Immature natural killer cell (primary cell): ENCODE results near the gene SORL1. TPM values are rescaled to one million over a fixed set of nuclear protein-coding genes. Genes with fewer than 3 reads are reported as not detected.

ENCODE experiments used
- DNase-seq, 3 donors: peaks; one replicate each; pipeline ENCODE4 v3.0.0; 2022; ENCODE audit warnings: mixed read lengths in 1 of 3
- H3K27ac Mint-ChIP-seq, 6 donors: one replicate each; pipeline ENCODE4 v1.8.0; 2020; ENCODE audit warnings: mixed read lengths in 6 of 6, mild to moderate bottlenecking in 5 of 6, inconsistent platforms in 4 of 6, moderate library complexity in 3 of 6
- H3K27me3 Mint-ChIP-seq, 3 donors: one replicate each; pipeline ENCODE4 v1.8.0; 2020 to 2021; ENCODE audit warnings: low read depth in 3 of 3, mild to moderate bottlenecking in 3 of 3, mixed read lengths in 3 of 3, moderate library complexity in 3 of 3, inconsistent platforms in 1 of 3
- H3K36me3 Mint-ChIP-seq, 3 donors: one replicate each; pipeline ENCODE4 v1.8.0; 2020; ENCODE audit warnings: mixed read lengths in 3 of 3, inconsistent platforms in 2 of 3, mild to moderate bottlenecking in 2 of 3
- H3K4me1 Mint-ChIP-seq, 2 donors: one replicate each; pipeline ENCODE4 v1.8.0; 2020; ENCODE audit warnings: inconsistent platforms in 2 of 2, mild to moderate bottlenecking in 2 of 2, mixed read lengths in 2 of 2, moderate library complexity in 1 of 2
- H3K4me3 Mint-ChIP-seq, 5 donors: one replicate each; pipeline ENCODE4 v1.8.0; 2020; ENCODE audit warnings: mild to moderate bottlenecking in 5 of 5, mixed read lengths in 5 of 5, inconsistent platforms in 3 of 5, moderate library complexity in 3 of 5
- H3K9me3 Mint-ChIP-seq, 6 donors: one replicate each; pipeline ENCODE4 v1.8.0; 2020; ENCODE audit warnings: mild to moderate bottlenecking in 6 of 6, mixed read lengths in 6 of 6, inconsistent platforms in 4 of 6, moderate library complexity in 3 of 6
- polyA plus RNA-seq, 3 donors: library from polyadenylated mRNA; unstranded; fragments of 300-500 nt; fragmentation: Illumina TruSeq; gene quantifications; one replicate each; pipeline ENCODE4 v1.2.3, GENCODE V29; 2021

Gene SORL1
- polyA plus RNA-seq, 3 donors from 2014 or later: 125 to 281 (median 189) TPM

GRCh38 chr11:121659811-121660210 is 207.7 kb downstream of the SORL1 start:
- Mint-ChIP-seq H3K27me3 (peaks cover 0 to 1% (median 0%) of the 10 kb centered on the region in 3 donors), H3K4me3 (no peak overlapping the region), H3K9me3 (no peaks in the 10 kb centered on the region), H3K36me3 (peaks cover 0 to 21% (median 0%) of the 10 kb centered on the region in 3 donors), H3K4me1 (peaks cover 14 to 16% of the 10 kb centered on the region in 2 donors), H3K27ac (no peak overlapping the region)
- no peak for DNase-seq

GRCh38 chr11:121661880-121662486 is 209.9 kb downstream of the SORL1 start:
- DNase-seq: no peak
- H3K9me3 Mint-ChIP-seq: no peaks in the 10 kb centered on the region
- no peak overlapping the region for H3K4me3 Mint-ChIP-seq
- no peaks in the 10 kb centered on the region for H3K4me1 Mint-ChIP-seq
- H3K27me3 Mint-ChIP-seq: no peaks in the 10 kb centered on the region
- peaks cover 0 to 22% (median 5%) of the 10 kb centered on the region in 3 donors for H3K36me3 Mint-ChIP-seq
- H3K27ac Mint-ChIP-seq: no peak overlapping the region

GRCh38 chr11:121664144-121664543 is 212.0 kb downstream of the SORL1 start:
- no peak for DNase-seq
- Mint-ChIP-seq H3K27ac (peak overlapping the region in 1 of 6 donors; percentile 22), H3K36me3 (peaks cover 5 to 22% (median 6%) of the 10 kb centered on the region in 3 donors), H3K4me3 (no peak overlapping the region), H3K27me3 (peaks cover 0 to 1% (median 0%) of the 10 kb centered on the region in 3 donors), H3K4me1 (no peaks in the 10 kb centered on the region), H3K9me3 (no peaks in the 10 kb centered on the region)

- peaks cover 5 to 14% (median 6%) of the 10 kb centered on the region in 3 donors for H3K36me3 Mint-ChIP-seq
- no peaks in the 10 kb centered on the region for H3K4me1 Mint-ChIP-seq
- peaks cover 0 to 1% (median 1%) of the 10 kb centered on the region in 3 donors for H3K27me3 Mint-ChIP-seq
- H3K9me3 Mint-ChIP-seq: no peaks in the 10 kb centered on the region
- no peak overlapping the region for H3K4me3 Mint-ChIP-seq
- no peak overlapping the region for H3K27ac Mint-ChIP-seq
- no peak for DNase-seq
These were observed 213.2 kb downstream of the SORL1 start for GRCh38 chr11:121665206-121665838.

- Mint-ChIP-seq H3K36me3 (peaks cover 5 to 13% (median 6%) of the 10 kb centered on the region in 3 donors), H3K27me3 (peaks cover 0 to 1% (median 1%) of the 10 kb centered on the region in 3 donors), H3K4me1 (no peaks in the 10 kb centered on the region), H3K9me3 (no peaks in the 10 kb centered on the region), H3K27ac (no peak overlapping the region), H3K4me3 (no peak overlapping the region)
- no peak for DNase-seq
These were observed 215.7 kb downstream of the SORL1 start for GRCh38 chr11:121667836-121668235.

- peaks cover 0 to 1% (median 1%) of the 10 kb centered on the region in 3 donors for H3K27me3 Mint-ChIP-seq
- H3K27ac Mint-ChIP-seq: no peak overlapping the region
- no peak overlapping the region for H3K4me3 Mint-ChIP-seq
- no peaks in the 10 kb centered on the region for H3K4me1 Mint-ChIP-seq
- no peaks in the 10 kb centered on the region for H3K9me3 Mint-ChIP-seq
- H3K36me3 Mint-ChIP-seq: peaks cover 5 to 12% (median 6%) of the 10 kb centered on the region in 3 donors
- DNase-seq: no peak
These were observed 217.3 kb downstream of the SORL1 start for GRCh38 chr11:121669422-121669821.

- Mint-ChIP-seq H3K27ac (no peak overlapping the region), H3K27me3 (peaks cover 0 to 1% (median 1%) of the 10 kb centered on the region in 3 donors), H3K4me1 (no peaks in the 10 kb centered on the region), H3K36me3 (peaks cover 5 to 11% (median 6%) of the 10 kb centered on the region in 3 donors), H3K4me3 (no peak overlapping the region), H3K9me3 (no peaks in the 10 kb centered on the region)
- DNase-seq: no peak
These were observed 218.2 kb downstream of the SORL1 start for GRCh38 chr11:121670266-121670665.

- Mint-ChIP-seq H3K9me3 (no peaks in the 10 kb centered on the region), H3K4me3 (no peak overlapping the region), H3K27me3 (peaks cover 0 to 1% (median 1%) of the 10 kb centered on the region in 3 donors), H3K27ac (no peak overlapping the region), H3K36me3 (peaks cover 5 to 11% (median 6%) of the 10 kb centered on the region in 3 donors), H3K4me1 (no peaks in the 10 kb centered on the region)
- no peak for DNase-seq
These were observed 218.7 kb downstream of the SORL1 start for GRCh38 chr11:121670805-121671282.

- H3K9me3 Mint-ChIP-seq: no peaks in the 10 kb centered on the region
- no peaks in the 10 kb centered on the region for H3K4me1 Mint-ChIP-seq
- H3K27ac Mint-ChIP-seq: no peak overlapping the region
- H3K4me3 Mint-ChIP-seq: no peak overlapping the region
- no peak for DNase-seq
- peaks cover 0 to 1% (median 1%) of the 10 kb centered on the region in 3 donors for H3K27me3 Mint-ChIP-seq
- H3K36me3 Mint-ChIP-seq: peaks cover under 1 to 11% (median 6%) of the 10 kb centered on the region in 3 donors
These were observed 219.4 kb downstream of the SORL1 start for GRCh38 chr11:121671283-121672168.

- no peaks in the 10 kb centered on the region for H3K9me3 Mint-ChIP-seq
- H3K4me1 Mint-ChIP-seq: no peaks in the 10 kb centered on the region
- peaks cover 0 to 11% (median 6%) of the 10 kb centered on the region in 3 donors for H3K36me3 Mint-ChIP-seq
- H3K27ac Mint-ChIP-seq: no peak overlapping the region
- peaks cover 0 to 1% (median 1%) of the 10 kb centered on the region in 3 donors for H3K27me3 Mint-ChIP-seq
- no peak for DNase-seq
- no peak overlapping the region for H3K4me3 Mint-ChIP-seq
These were observed 220.7 kb downstream of the SORL1 start for GRCh38 chr11:121672630-121673487.

- no peak overlapping the region for H3K4me3 Mint-ChIP-seq
- H3K9me3 Mint-ChIP-seq: no peaks in the 10 kb centered on the region
- peaks cover 3 to 20% (median 6%) of the 10 kb centered on the region in 3 donors for H3K36me3 Mint-ChIP-seq
- H3K4me1 Mint-ChIP-seq: no peaks in the 10 kb centered on the region
- no peak overlapping the region for H3K27ac Mint-ChIP-seq
- H3K27me3 Mint-ChIP-seq: peaks cover 0 to 2% (median 0%) of the 10 kb centered on the region in 3 donors
- DNase-seq: no peak
These were observed 229.6 kb downstream of the SORL1 start for GRCh38 chr11:121681550-121682268.
